GM18873 (cell line): ENCODE results near the gene RIT2.

Experiments used
- ATAC-seq: cut with Tn5 transposase; IDR thresholded peaks from one replicate; pipeline ENCODE4 v1.9.1; 2021; ENCODE audit warnings: mild to moderate bottlenecking, moderate library complexity, moderate number of reproducible peaks; ENCODE audit not compliant: unreplicated experiment, low FRiP score

The RIT2 gene

DNA sequence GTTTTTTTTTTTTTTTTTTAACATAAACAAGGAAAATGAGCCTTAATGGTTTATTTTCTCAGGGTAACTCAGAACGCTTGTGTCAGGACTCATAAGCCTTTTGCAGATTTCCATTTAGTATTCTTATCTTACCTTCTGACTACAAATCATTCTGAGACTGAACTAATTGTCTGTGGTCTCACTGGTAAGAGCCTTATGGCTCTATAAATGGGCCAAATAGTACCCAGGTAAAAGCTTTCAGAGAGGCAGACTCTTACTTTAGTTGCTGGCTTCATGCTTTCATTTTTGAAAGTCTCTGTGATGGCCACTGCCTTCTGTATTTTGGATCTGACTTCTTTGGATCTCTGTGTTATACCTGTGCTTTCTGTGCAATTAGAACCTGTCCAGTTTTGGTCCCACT, 403.4 kb downstream of the RIT2 start:
- ATAC-seq: no peak

- ATAC-seq: no peak
These were observed 408.4 kb downstream of the RIT2 start for GRCh38 chr18:42707080-42707479.

GRCh38 chr18:42706618-42707017, 408.9 kb downstream of the RIT2 start:
- ATAC-seq: no peak

- no peak for ATAC-seq
These were observed 409.4 kb downstream of the RIT2 start for GRCh38 chr18:42706029-42706608.
